Spleen (tissue), 11 donors: ENCODE measurements around the gene ATG16L2. TPM values are rescaled to one million over a fixed set of nuclear protein-coding genes. Genes with fewer than 3 reads are reported as not detected.
A peak's percentile ranks its signal among the peaks of the same experiment; 100 is the strongest.

Experiments used
- DNase-seq: peaks from one replicate; pipeline ENCODE4 v3.0.0-alpha.2; 2020
- H3K27ac ChIP-seq, 8 donors: fragments of 200-600 bp; sonication (generic) in 7 of 8; 1 replicate in 4 of 8; 2 replicates in 4 of 8; pipeline versions ENCODE4 v1.5.0 to v1.8.0; 2016 to 2021; ENCODE audit warnings: inconsistent platforms in 4 of 8, mild to moderate bottlenecking in 4 of 8, moderate library complexity in 1 of 8
- H3K27me3 ChIP-seq, 7 donors: fragments of 200-600 bp; sonication (generic) in 6 of 7; replicated peaks in 1 of 7; 1 replicate in 4 of 7; 2 replicates in 3 of 7; pipeline versions ENCODE4 v1.5.0 to v1.8.0; 2016 to 2021; ENCODE audit warnings: inconsistent platforms in 3 of 7, mild to moderate bottlenecking in 1 of 7
- H3K36me3 ChIP-seq, 6 donors: fragments of 200-600 bp; sonication (generic) in 5 of 6; 1 replicate in 4 of 6; 2 replicates in 2 of 6; pipeline versions ENCODE4 v1.5.0 to v1.8.0; 2016 to 2021; ENCODE audit warnings: inconsistent platforms in 2 of 6
- H3K4me1 ChIP-seq, 6 donors: fragments of 200-600 bp; sonication (generic) in 5 of 6; 1 replicate in 3 of 6; 2 replicates in 3 of 6; pipeline versions ENCODE4 v1.5.0 to v1.8.0; 2016 to 2021; ENCODE audit warnings: inconsistent platforms in 3 of 6
- H3K4me3 ChIP-seq, 8 donors: fragments of 200-600 bp; sonication (generic) in 7 of 8; 1 replicate in 4 of 8; 2 replicates in 4 of 8; pipeline versions ENCODE4 v1.5.0 to v1.8.0; 2016 to 2021; ENCODE audit warnings: inconsistent platforms in 4 of 8, mild to moderate bottlenecking in 4 of 8, moderate library complexity in 2 of 8
- H3K9me3 ChIP-seq, 8 donors: fragments of 200-600 bp; sonication (generic) in 7 of 8; 1 replicate in 4 of 8; 2 replicates in 4 of 8; pipeline versions ENCODE4 v1.5.0 to v1.8.0; 2016 to 2021; ENCODE audit warnings: inconsistent platforms in 4 of 8
- CTCF ChIP-seq, 11 experiments: fragments of 200-600 bp in 7 of 11; fragments of 450-650 bp in 4 of 11; sonication (generic) in 4 of 11; IDR thresholded peaks in 8 of 11; conservative IDR thresholded peaks in 3 of 11; 1 replicate in 7 of 11; 2 replicates in 4 of 11; pipeline versions ENCODE4 v1.4.0 to v1.8.0; 2016 to 2021; ENCODE audit warnings: antibody characterized with exemption in 11 of 11, inconsistent platforms in 4 of 11, mild to moderate bottlenecking in 1 of 11
- POLR2A ChIP-seq, 3 donors: fragments of 450-650 bp; IDR thresholded peaks; one replicate each; pipeline ENCODE4 v1.5.1; 2017; ENCODE audit warnings: antibody characterized with exemption in 3 of 3, mild to moderate bottlenecking in 1 of 3
- POLR2AphosphoS5 ChIP-seq, 3 donors: sonication (generic); formaldehyde crosslinking; IDR thresholded peaks; one replicate each; pipeline ENCODE4 v1.5.1; 2017; ENCODE audit warnings: antibody characterized with exemption in 3 of 3
- WGBS, 5 donors: extraction: QIAGEN DNeasy Blood & Tissue Kit in 3 of 5; methylation state at CpG; one replicate each; pipeline versions ENCODE4 v1.1.5 to v1.1.7; 2013 to 2018; 5-methylcytosine and 5-hydroxymethylcytosine counted together
- intact Hi-C: fragments of 100-400 bp; cut with DNase I; formaldehyde crosslinking; loops from one replicate; pipeline ENCODE4 v1.15.0; 2023; ENCODE audit warnings: low total_unique reads
- polyA plus RNA-seq, 3 donors: library from polyadenylated mRNA; stranded (reverse); fragments of 200-250 nt; gene quantifications; one replicate each; pipeline ENCODE4 v1.2.1, GENCODE V29; 2013
- total RNA-seq, 7 donors: library from RNA; depleted of rRNA in 3 of 7; stranded (reverse); fragments of >200 nt in 3 of 7; fragmentation: NEBNext Ultra II Directional in 4 of 7; extraction: Animal tissue kit (Norgen Biotek cat#: 25700) in 4 of 7; gene quantifications; one replicate each; pipeline versions ENCODE4 v1.1.0 to v1.2.1, GENCODE V29; 2016 to 2021
- donor health status: healthy with polysubstance abuse.
- donor health status: DM: no; HTN: no; CAD: no; lungs with moderate emphysema.
- donor health status: DM: no; HTN: no; CAD: no.
- donor health status: Bipolar disorder and iron deficiency.
- donor health status: healthy.
- donor health status: DM: no; HTN: no; CAD: no.
- donor health status: DM: yes; HTN: yes; CAD: no.

ATG16L2 gene
- total and polyA plus RNA-seq, 10 donors: 96.9 to 368 (median 237) TPM

GRCh38 chr11:72848846-72849466, 34.7 kb downstream of the ATG16L2 start:
- peak; percentile 18 to 72 (median 48) for TF ChIP-seq CTCF (IDR thresholded peaks at IDR 0.05 in 8 of 11, conservative IDR thresholded peaks at IDR 0.05 in 3 of 11)
- no peak for TF ChIP-seq POLR2A (IDR thresholded peaks at IDR 0.05)
- TF ChIP-seq POLR2AphosphoS5 (IDR thresholded peaks at IDR 0.05): no peak
- DNase-seq: no peak
- intact Hi-C loops: no loop called here
- 67 to 79% (median 78%) methylated on average over 6 of the region's 6 CpGs for WGBS, 5 donors
- no peaks in the 10 kb centered on the region for H3K27me3 ChIP-seq
- peak overlapping the region in 2 of 8 donors; percentile 3 to 21 for H3K27ac ChIP-seq
- peaks cover 0 to 34% (median 1%) of the 10 kb centered on the region in 6 donors for H3K4me1 ChIP-seq
- no peak overlapping the region for H3K4me3 ChIP-seq
- peaks cover 0 to 73% (median 28%) of the 10 kb centered on the region in 6 donors for H3K36me3 ChIP-seq
- no peaks in the 10 kb centered on the region for H3K9me3 ChIP-seq

- WGBS, 5 donors: 60 to 81% (median 73%) methylated on average over 3 of the region's 3 CpGs
- intact Hi-C loops: no loop called here
- no peaks in the 10 kb centered on the region for H3K9me3 ChIP-seq
Observed at GRCh38 chr11:72850832-72851231, 36.6 kb downstream of the ATG16L2 start.

GRCh38 chr11:72851726-72852125, 37.5 kb downstream of the ATG16L2 start:
- DNase-seq: no peak
- TF ChIP-seq POLR2AphosphoS5 (IDR thresholded peaks at IDR 0.05) (no peak), POLR2A (IDR thresholded peaks at IDR 0.05) (no peak), CTCF (IDR thresholded peaks at IDR 0.05 in 8 of 11, conservative IDR thresholded peaks at IDR 0.05 in 3 of 11) (no peak)
- no peak overlapping the region for H3K4me3 ChIP-seq
- H3K4me1 ChIP-seq: peaks cover 2 to 61% (median 11%) of the 10 kb centered on the region in 6 donors
- no peaks in the 10 kb centered on the region for H3K9me3 ChIP-seq
- H3K27me3 ChIP-seq: no peaks in the 10 kb centered on the region
- intact Hi-C loops: no loop called here
- H3K36me3 ChIP-seq: peaks cover 0 to 61% (median 12%) of the 10 kb centered on the region in 6 donors
- H3K27ac ChIP-seq: peak overlapping the region in 1 of 8 donors; percentile 1
- WGBS, 5 donors: 77 to 89% (median 80%) methylated on average over 4 of the region's 4 CpGs

More at GRCh38 chr11:72850832-72851231, 36.6 kb downstream of the ATG16L2 start:
- DNase-seq: no peak
- Histone ChIP-seq H3K4me1 (peaks cover 0 to 52% (median 3%) of the 10 kb centered on the region in 6 donors), H3K36me3 (peaks cover 0 to 70% (median 19%) of the 10 kb centered on the region in 6 donors), H3K27ac (peak overlapping the region in 2 of 8 donors; percentile 1 to 43), H3K27me3 (no peaks in the 10 kb centered on the region), H3K4me3 (no peak overlapping the region)
- TF ChIP-seq CTCF (IDR thresholded peaks at IDR 0.05 in 8 of 11, conservative IDR thresholded peaks at IDR 0.05 in 3 of 11) (no peak), POLR2AphosphoS5 (IDR thresholded peaks at IDR 0.05) (no peak), POLR2A (IDR thresholded peaks at IDR 0.05) (no peak)

- peak overlapping the region; percentile 23 to 66 (median 52) for H3K27ac ChIP-seq
- H3K36me3 ChIP-seq: peaks cover 0 to 61% (median 9%) of the 10 kb centered on the region in 6 donors
- no peak overlapping the region for H3K4me3 ChIP-seq
- peaks cover 5 to 62% (median 21%) of the 10 kb centered on the region in 6 donors for H3K4me1 ChIP-seq
- WGBS, 5 donors: 59 to 74% (median 63%) methylated on average over 3 of the region's 3 CpGs
- no peaks in the 10 kb centered on the region for H3K27me3 ChIP-seq
- no peak for DNase-seq
- TF ChIP-seq POLR2AphosphoS5 (IDR thresholded peaks at IDR 0.05) (peak in 1 of 3 donors; percentile 72), CTCF (IDR thresholded peaks at IDR 0.05 in 8 of 11, conservative IDR thresholded peaks at IDR 0.05 in 3 of 11) (no peak), POLR2A (IDR thresholded peaks at IDR 0.05) (no peak)
- H3K9me3 ChIP-seq: no peaks in the 10 kb centered on the region
- intact Hi-C loops: no loop called here
Observed at GRCh38 chr11:72856065-72856464, 41.9 kb downstream of the ATG16L2 start.
